HEK293 (cell line): ENCODE data around the gene ACER3.

Source experiments
- CTCF ChIP-seq: fragments of 450-650 bp; formaldehyde crosslinking; IDR thresholded peaks from 2 replicates; pipeline ENCODE4 v1.5.1; 2016; ENCODE audit warnings: missing biosample characterization, missing genetic modification characterization
- HOXA7 ChIP-seq: sonication (generic); formaldehyde crosslinking; IDR thresholded peaks from 2 replicates; pipeline ENCODE4 v1.8.1; 2022; ENCODE audit warnings: missing genetic modification reagents, borderline replicate concordance
- KLF10 ChIP-seq: fragments of 450-650 bp; IDR thresholded peaks from 2 replicates; pipeline ENCODE4 v1.5.1; 2018; ENCODE audit warnings: missing biosample characterization, mild to moderate bottlenecking, missing genetic modification characterization
- REST ChIP-seq: fragments of 450-650 bp; formaldehyde crosslinking; IDR thresholded peaks from 2 replicates; pipeline ENCODE4 v1.5.1; 2016; ENCODE audit warnings: missing biosample characterization, missing genetic modification characterization
- ZBTB26 ChIP-seq: fragments of 450-650 bp; formaldehyde crosslinking; optimal IDR thresholded peaks from 2 replicates; pipeline ENCODE3; 2016; ENCODE audit warnings: missing biosample characterization, mild to moderate bottlenecking, missing genetic modification characterization
- ZFP41 ChIP-seq: fragments of 450-650 bp; formaldehyde crosslinking; IDR thresholded peaks from 2 replicates; pipeline ENCODE4 v1.5.1; 2016; ENCODE audit warnings: missing biosample characterization, missing genetic modification characterization, borderline replicate concordance
- ZNF24 ChIP-seq: fragments of 450-650 bp; formaldehyde crosslinking; IDR thresholded peaks from 2 replicates; pipeline ENCODE4 v1.5.1; 2016; ENCODE audit warnings: missing biosample characterization, missing genetic modification characterization
- ZNF274 ChIP-seq, 2 experiments: fragments of 200-500 bp in 1 of 2; fragments of 450-650 bp in 1 of 2; sonication (Bioruptor generic) in 1 of 2; formaldehyde crosslinking in 1 of 2; IDR thresholded peaks; 2 replicates each; pipeline versions ENCODE4 v1.5.1 to v1.6.1; 2014 to 2016; ENCODE audit warnings: borderline replicate concordance in 1 of 2, inconsistent platforms in 1 of 2, low read length in 1 of 2, missing biosample characterization in 1 of 2, missing genetic modification characterization in 1 of 2
- ZNF302 ChIP-seq: fragments of 450-650 bp; formaldehyde crosslinking; IDR thresholded peaks from 2 replicates; pipeline ENCODE4 v1.5.1; 2016; ENCODE audit warnings: missing biosample characterization, missing genetic modification characterization, low read depth

- TF ChIP-seq KLF10 (tag by site-specific recombination) (no peak), ZBTB26 (tag by site-specific recombination) (no peak), REST (tag by site-specific recombination) (no peak), CTCF (no peak), ZFP41 (no peak), ZNF24 (tag by site-specific recombination) (no peak), HOXA7 (no peak), ZNF274 (IDR thresholded peaks at IDR 0.05; ENCODE audit: low read length) (no peak), ZNF274 (tag by site-specific recombination; IDR thresholded peaks at IDR 0.05; ENCODE audit: borderline replicate concordance) (no peak), ZNF302 (tag by site-specific recombination) (no peak)
Observed at GRCh38 chr11:77065878-77066228, 205.1 kb downstream of the ACER3 start.
